Neuronal stem cell (in vitro differentiated cells): Measurements from ENCODE around the gene HOXA3.

ENCODE experiments used
- DNase-seq: peaks from one replicate; pipeline ENCODE4 v3.0.0-alpha.2; 2013; ENCODE audit warnings: low spot score
- H2AFZ ChIP-seq: one replicate; pipeline ENCODE4 v1.6.1; 2013; ENCODE audit warnings: mild to moderate bottlenecking, low read length, inconsistent platforms
- H2AK5ac ChIP-seq: 2 replicates; pipeline ENCODE4 v1.6.1; 2013; ENCODE audit warnings: low read depth, mild to moderate bottlenecking, inconsistent platforms, low read length, moderate library complexity, mixed read lengths
- H2BK120ac ChIP-seq: 2 replicates; pipeline ENCODE4 v1.6.1; 2013; ENCODE audit warnings: low read depth, mild to moderate bottlenecking, inconsistent platforms, low read length, moderate library complexity, mixed read lengths
- H2BK12ac ChIP-seq: one replicate; pipeline ENCODE4 v1.6.1; 2013; ENCODE audit warnings: low read length, inconsistent platforms
- H2BK15ac ChIP-seq: 2 replicates; pipeline ENCODE4 v1.6.1; 2013; ENCODE audit warnings: mild to moderate bottlenecking, low read length, inconsistent platforms, mixed read lengths
- H2BK5ac ChIP-seq: one replicate; pipeline ENCODE4 v1.6.1; 2013; ENCODE audit warnings: inconsistent platforms, mild to moderate bottlenecking, low read length, moderate library complexity
- H3K14ac ChIP-seq: one replicate; pipeline ENCODE4 v1.6.1; 2013; ENCODE audit warnings: low read length, inconsistent platforms
- H3K18ac ChIP-seq: 2 replicates; pipeline ENCODE4 v1.6.1; 2013; ENCODE audit warnings: low read length, inconsistent platforms
- H3K23ac ChIP-seq: 2 replicates; pipeline ENCODE4 v1.6.1; 2013; ENCODE audit warnings: low read depth, mild to moderate bottlenecking, mixed read lengths, low read length, inconsistent platforms; ENCODE audit not compliant: poor library complexity
- H3K27ac ChIP-seq: replicated peaks from 3 replicates; pipeline ENCODE4 v1.5.1; 2013; ENCODE audit warnings: low read length, inconsistent platforms
- H3K27me3 ChIP-seq, 3 experiments: 2 replicates each; pipeline ENCODE4 v1.6.1; 2013; ENCODE audit warnings: low read length in 3 of 3, mild to moderate bottlenecking in 2 of 3, inconsistent platforms in 1 of 3, low read depth in 1 of 3, mixed read lengths in 1 of 3, moderate library complexity in 1 of 3; ENCODE audit not compliant: control insufficient read depth in 3 of 3, insufficient read depth in 3 of 3
- H3K36me3 ChIP-seq, 2 donors: replicated peaks in 1 of 2; 2 replicates each; pipeline ENCODE4 v1.6.1; 2013; ENCODE audit warnings: low read length in 2 of 2; ENCODE audit not compliant: control insufficient read depth in 2 of 2, insufficient read depth in 2 of 2
- H3K4ac ChIP-seq: 2 replicates; pipeline ENCODE4 v1.6.1; 2013; ENCODE audit warnings: inconsistent platforms, mild to moderate bottlenecking, low read length, moderate library complexity
- H3K4me1 ChIP-seq, 2 donors: 1 replicate in 1 of 2; 2 replicates in 1 of 2; pipeline ENCODE4 v1.6.1; 2013; ENCODE audit warnings: low read length in 2 of 2, low read depth in 1 of 2; ENCODE audit not compliant: control insufficient read depth in 2 of 2, insufficient read depth in 1 of 2
- H3K4me2 ChIP-seq: one replicate; pipeline ENCODE4 v1.6.1; 2013; ENCODE audit warnings: mild to moderate bottlenecking, low read length, inconsistent platforms; ENCODE audit not compliant: insufficient read depth, poor library complexity, severe bottlenecking
- H3K4me3 ChIP-seq, 2 donors: 2 replicates each; pipeline ENCODE4 v1.5.1; 2013; ENCODE audit warnings: low read length in 2 of 2, mild to moderate bottlenecking in 2 of 2, inconsistent platforms in 1 of 2, moderate library complexity in 1 of 2
- H3K79me1 ChIP-seq: one replicate; pipeline ENCODE4 v1.6.1; 2013; ENCODE audit warnings: low read depth, mild to moderate bottlenecking, inconsistent platforms, low read length, moderate library complexity
- H3K9ac ChIP-seq: one replicate; pipeline ENCODE4 v1.6.1; 2013; ENCODE audit warnings: mild to moderate bottlenecking, low read depth, low read length, inconsistent platforms; ENCODE audit not compliant: poor library complexity
- H3K9me3 ChIP-seq, 2 donors: replicated peaks in 1 of 2; 2 replicates each; pipeline versions ENCODE3 to v1.6.1; 2013; ENCODE audit warnings: low read length in 2 of 2, mild to moderate bottlenecking in 2 of 2, inconsistent platforms in 1 of 2, low read depth in 1 of 2, mixed read lengths in 1 of 2, moderate library complexity in 1 of 2; ENCODE audit not compliant: control insufficient read depth in 2 of 2, insufficient read depth in 1 of 2
- H4K8ac ChIP-seq: one replicate; pipeline ENCODE4 v1.6.1; 2013; ENCODE audit warnings: low read depth, mild to moderate bottlenecking, inconsistent platforms, low read length, moderate library complexity
- H4K91ac ChIP-seq: one replicate; pipeline ENCODE4 v1.6.1; 2013; ENCODE audit warnings: low read length, low read depth, mild to moderate bottlenecking, inconsistent platforms; ENCODE audit not compliant: poor library complexity
- WGBS, 2 donors: extraction: QIAGEN DNeasy Blood & Tissue Kit; methylation state at CpG; one replicate each; pipeline ENCODE4 v1.1.7; 2013; ENCODE audit warnings: missing lambda C conversion rate in 2 of 2, mixed read lengths in 1 of 2; ENCODE audit not compliant: insufficient read length in 2 of 2, insufficient replicate concordance in 1 of 2; ENCODE audit errors: extremely low coverage in 2 of 2; 5-methylcytosine and 5-hydroxymethylcytosine counted together

Gene HOXA3

DNA sequence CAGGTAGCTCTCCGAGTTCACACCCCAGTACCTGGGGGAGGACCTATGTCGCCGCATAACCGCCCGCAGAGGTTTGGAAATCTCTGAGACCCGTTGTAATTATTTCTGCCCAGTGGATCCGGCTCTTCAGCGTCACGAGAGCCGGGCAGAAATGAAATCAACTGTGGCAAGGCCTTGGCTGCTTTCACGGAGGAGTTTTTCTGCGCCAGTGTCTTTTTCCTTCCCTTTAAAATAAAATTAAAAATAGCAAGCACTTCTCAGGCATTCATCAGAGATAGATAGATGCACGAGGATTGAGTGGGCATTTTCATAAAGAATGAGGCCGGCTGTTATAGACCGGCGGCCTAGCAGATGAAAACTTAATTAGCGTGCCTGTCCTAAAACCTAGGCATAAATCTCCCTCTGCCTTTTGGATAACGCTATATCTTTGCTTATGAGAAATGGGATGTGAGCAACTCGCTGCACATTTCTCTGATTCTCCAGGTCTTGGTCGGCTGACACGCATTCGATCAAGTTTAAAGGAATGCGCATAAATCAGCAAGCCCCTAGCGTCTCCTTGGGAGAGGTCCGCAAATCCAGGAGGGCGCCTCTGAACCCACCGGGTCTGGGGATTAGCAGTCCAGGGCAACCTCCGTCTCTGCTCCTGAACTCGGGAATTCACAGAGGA is 41.1 kb upstream of the HOXA3 start:
- Histone ChIP-seq H3K4me1 (no peaks in the 10 kb centered on the region), H4K8ac (no peak overlapping the region), H2BK15ac (no peak overlapping the region), H3K14ac (no peak overlapping the region), H3K4me3 (no peak overlapping the region), H2BK120ac (no peak overlapping the region), H4K91ac (no peak overlapping the region), H3K4ac (no peak overlapping the region), H3K9me3 (peaks cover 2% of the 10 kb centered on the region in 2 donors), H3K4me2 (no peak overlapping the region), H3K36me3 (no peaks in the 10 kb centered on the region), H2AK5ac (no peak overlapping the region), H3K27me3 (peaks cover 56 to 100% (median 84%) of the 10 kb centered on the region in 3 experiments), H2AFZ (peak overlapping the region; percentile 61), H3K9ac (no peak overlapping the region), H3K27ac (no peak overlapping the region), H2BK12ac (no peak overlapping the region), H3K23ac (no peak overlapping the region), H3K18ac (no peak overlapping the region), H2BK5ac (no peak overlapping the region), H3K79me1 (no peaks in the 10 kb centered on the region)
- WGBS, 2 donors = no CpG with 5 or more reads among the region's 29 CpGs
- DNase-seq = no peak

DNA sequence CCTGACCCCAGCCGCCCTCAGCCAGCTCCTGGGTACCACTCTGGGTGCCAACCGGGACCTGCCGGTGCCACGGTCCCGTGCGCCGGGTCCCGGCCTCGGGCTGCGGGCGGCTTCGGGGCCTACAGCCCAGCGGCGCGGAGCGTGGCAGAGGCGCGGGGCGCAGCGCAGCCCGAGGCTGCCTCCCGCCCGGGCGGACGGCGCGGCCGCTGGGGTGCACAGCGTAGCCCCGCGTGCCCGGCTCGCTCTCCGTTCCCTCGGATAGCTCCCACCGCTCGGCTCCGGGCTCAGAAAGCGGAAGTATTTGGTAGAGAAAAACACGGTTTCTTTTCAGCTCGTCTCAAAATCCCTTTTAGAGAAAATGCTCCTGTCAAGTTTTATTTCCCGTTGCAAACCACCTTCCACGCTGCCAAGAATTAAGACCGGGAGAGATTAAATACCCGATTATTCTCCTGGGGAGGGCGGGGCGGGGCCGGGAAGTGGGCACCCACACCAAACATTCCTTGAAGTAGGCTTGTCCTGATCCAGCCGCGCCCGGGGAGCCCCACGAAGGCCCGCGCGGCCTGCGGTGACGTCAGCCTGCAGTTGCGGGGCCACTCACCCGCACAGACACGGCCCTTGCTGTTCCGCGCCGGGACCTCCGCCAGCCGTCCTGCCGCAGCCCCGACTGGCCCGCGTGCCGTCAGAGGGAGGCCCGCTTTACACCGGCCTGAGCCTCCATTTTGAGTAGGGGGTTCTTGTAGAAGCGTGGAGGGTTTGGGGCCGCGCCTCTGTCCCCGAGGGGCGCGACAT is 40.4 kb upstream of the HOXA3 start:
- DNase-seq = no peak
- no CpG with 5 or more reads among the region's 78 CpGs for WGBS, 2 donors
- no peak overlapping the region for H3K4me3 ChIP-seq

DNA sequence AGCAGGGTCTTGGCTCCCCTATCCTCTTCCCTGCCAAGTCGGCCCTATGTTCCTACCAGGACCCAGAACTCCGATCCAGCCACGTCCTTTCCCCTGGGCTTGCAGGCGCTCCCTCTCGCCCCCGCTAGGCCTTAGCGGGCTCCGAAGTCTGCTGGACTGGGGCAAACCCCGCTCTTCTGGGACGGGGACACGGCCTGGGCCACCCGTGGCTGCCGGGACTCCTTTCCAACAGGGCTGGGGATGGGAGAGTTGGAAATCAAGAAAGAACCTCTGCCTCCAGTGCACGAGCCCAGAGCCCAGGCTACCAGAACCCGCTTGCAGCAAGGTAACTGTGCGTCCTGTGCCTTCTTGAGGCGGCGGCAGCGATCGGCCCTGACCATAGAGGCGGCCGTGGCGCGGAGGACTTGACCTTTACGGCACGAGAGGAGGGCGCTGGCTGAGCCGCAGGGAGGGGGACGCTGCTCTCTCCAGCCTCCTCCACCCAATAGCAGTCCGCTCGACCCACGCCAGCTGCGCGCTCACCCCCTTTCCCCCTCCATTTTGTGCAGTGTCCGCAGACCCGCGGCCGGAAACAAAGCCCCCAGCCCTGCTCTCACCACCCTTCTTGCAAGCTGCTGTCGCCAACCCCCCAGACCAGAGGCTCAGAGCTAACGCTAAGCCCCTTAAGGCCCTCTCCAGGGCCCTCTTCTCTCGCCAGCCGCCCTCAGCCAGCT is 39.6 kb upstream of the HOXA3 start:
- H2AFZ ChIP-seq = peak overlapping the region; percentile 83
- no peak overlapping the region for H3K18ac ChIP-seq
- no peak for DNase-seq
- no peak overlapping the region for H3K4ac ChIP-seq
- no peak overlapping the region for H2BK15ac ChIP-seq
- peaks cover 60 to 100% (median 87%) of the 10 kb centered on the region in 3 experiments for H3K27me3 ChIP-seq
- no peaks in the 10 kb centered on the region for H3K4me1 ChIP-seq
- no peak overlapping the region for H3K4me2 ChIP-seq
- peaks cover 2% of the 10 kb centered on the region in 2 donors for H3K9me3 ChIP-seq
- H2BK5ac ChIP-seq = no peak overlapping the region
- no peak overlapping the region for H4K91ac ChIP-seq
- H3K9ac ChIP-seq = no peak overlapping the region
- no peak overlapping the region for H2AK5ac ChIP-seq
- no peak overlapping the region for H2BK12ac ChIP-seq
- peak overlapping the region; percentile 77 for H3K23ac ChIP-seq
- no peak overlapping the region for H4K8ac ChIP-seq
- H3K4me3 ChIP-seq = peak overlapping the region in 1 of 2 donors; percentile 37
- WGBS, 2 donors = no CpG with 5 or more reads among the region's 42 CpGs
- H3K14ac ChIP-seq = no peak overlapping the region
- no peaks in the 10 kb centered on the region for H3K79me1 ChIP-seq
- no peaks in the 10 kb centered on the region for H3K36me3 ChIP-seq
- no peak overlapping the region for H3K27ac ChIP-seq
- no peak overlapping the region for H2BK120ac ChIP-seq

More for the DNA sequence above, 40.4 kb upstream of the HOXA3 start:
- Histone ChIP-seq H3K9ac (no peak overlapping the region), H3K9me3 (peaks cover 2% of the 10 kb centered on the region in 2 donors), H3K27me3 (peaks cover 57 to 100% (median 84%) of the 10 kb centered on the region in 3 experiments), H2AFZ (peak overlapping the region; percentile 83), H3K18ac (no peak overlapping the region), H3K23ac (peak overlapping the region; percentile 77), H3K4me2 (no peak overlapping the region), H2BK15ac (no peak overlapping the region), H3K14ac (no peak overlapping the region), H3K4ac (no peak overlapping the region), H4K8ac (no peak overlapping the region), H4K91ac (no peak overlapping the region), H3K36me3 (no peaks in the 10 kb centered on the region), H2BK12ac (no peak overlapping the region), H2BK120ac (no peak overlapping the region), H3K4me1 (no peaks in the 10 kb centered on the region), H2BK5ac (no peak overlapping the region), H2AK5ac (no peak overlapping the region), H3K79me1 (no peaks in the 10 kb centered on the region), H3K27ac (no peak overlapping the region)
